NCI-H2196 (cell line): ENCODE measurements around the gene BARX2.

Experiments
- DNase-seq: peaks from one replicate; lab custom pipeline; 2025; ENCODE audit not compliant: unreplicated experiment; lab: John Stamatoyannopoulos, UW

The BARX2 gene

DNA sequence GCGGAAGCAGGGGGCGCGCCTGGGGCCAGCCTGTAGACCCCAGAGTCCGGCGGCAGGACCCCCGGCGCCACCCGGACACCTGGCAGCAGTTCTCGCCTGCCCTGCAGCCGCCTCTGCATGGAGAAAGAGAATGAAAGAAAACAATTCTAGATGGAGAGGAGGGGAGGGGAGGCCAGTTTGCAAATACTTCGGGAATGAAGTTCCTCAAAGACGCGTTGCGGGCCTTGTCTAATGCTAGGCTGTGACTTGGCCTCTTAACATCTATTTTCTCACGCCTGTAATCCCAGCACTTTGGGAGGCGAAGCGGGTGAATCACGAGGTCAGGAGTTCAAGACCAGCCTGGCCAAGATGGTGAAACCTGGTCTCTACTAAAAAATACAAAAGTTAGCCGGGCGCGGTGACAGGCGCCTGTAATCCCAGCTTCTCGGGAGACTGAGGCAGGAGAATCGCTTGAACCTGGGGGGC, 2.1 kb upstream of the BARX2 start:
- DNase-seq: no peak

DNA sequence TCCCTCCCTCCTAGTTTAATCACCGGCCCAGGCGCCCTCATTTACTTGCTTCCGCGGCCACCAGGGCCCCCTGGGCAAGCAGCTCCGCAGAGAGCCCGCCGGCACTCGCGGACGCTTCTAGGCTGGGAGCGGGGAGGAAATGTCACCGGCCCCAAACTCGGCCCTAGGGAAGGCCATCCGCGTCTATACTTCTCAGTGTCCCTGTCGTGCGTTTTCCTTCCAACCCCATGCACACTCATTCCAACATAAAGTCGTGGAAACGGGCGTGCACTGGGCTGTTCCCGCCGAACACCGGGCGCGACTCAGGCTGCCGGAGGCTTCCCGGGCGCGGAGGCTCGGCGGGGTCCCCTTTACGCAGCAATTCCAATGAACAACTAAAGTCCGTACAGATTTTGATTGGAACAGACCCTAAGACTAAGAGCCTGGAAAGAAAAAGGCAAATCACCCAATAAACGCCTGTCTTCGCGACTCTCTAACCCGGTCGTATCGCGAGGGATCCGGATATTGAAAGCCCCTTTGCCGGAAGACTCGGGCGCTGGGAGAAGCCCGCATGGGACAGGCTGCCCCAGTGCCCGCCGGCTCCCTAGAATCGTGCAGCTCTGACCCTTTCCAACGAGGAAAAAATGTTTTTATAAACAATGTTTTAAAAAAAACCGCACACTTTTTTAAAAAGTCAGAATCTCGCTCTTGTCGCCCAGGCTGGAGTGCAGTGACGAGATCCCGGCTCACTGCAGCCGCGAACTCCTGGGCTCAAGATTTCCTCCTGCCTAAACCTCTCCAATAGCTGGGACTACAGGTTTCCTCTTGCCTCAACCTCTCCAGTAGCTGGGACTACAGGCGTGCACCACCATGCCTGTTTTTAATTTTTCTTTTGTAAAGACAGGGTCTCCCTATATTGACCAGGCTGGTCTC, 1.3 kb upstream of the BARX2 start:
- DNase-seq: no peak

DNA sequence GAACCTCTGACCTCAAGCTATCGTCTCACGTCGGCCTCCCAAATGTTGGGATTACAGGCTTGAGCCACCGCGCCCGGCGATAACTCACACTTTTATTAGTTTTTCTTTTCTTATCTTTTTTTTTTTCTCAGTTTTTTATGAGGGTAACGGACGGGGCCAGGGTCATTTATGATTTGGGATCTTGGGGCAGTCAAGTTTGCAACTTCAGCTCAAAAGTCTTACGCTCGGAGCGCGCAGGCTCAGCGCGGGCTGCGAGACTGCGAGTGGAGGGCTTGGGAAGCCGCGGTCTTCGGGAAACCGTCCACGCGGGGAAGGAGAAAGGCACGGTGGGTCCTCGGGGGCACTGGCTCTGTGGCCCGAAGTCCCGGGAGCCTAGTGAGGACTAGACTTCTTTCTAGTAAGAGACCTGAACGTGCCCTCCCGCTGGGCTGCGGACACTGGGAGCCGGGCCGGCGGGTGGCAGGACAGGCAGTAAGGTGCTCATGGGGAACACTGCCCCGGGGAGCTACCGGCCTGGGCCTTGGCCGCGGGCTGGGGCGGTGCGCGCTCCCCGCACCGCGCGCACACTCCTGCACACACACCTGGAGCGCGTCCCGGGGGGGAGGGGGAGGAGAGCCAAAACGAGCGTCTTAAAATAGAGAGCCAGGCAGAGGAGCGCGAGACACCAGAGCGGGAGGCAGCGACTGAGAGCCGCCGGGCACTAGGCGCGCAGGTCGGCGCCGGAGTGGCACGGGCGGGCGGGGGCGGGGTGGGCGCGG, 476 bp upstream of the BARX2 start:
- DNase-seq: peak; percentile 38

DNA sequence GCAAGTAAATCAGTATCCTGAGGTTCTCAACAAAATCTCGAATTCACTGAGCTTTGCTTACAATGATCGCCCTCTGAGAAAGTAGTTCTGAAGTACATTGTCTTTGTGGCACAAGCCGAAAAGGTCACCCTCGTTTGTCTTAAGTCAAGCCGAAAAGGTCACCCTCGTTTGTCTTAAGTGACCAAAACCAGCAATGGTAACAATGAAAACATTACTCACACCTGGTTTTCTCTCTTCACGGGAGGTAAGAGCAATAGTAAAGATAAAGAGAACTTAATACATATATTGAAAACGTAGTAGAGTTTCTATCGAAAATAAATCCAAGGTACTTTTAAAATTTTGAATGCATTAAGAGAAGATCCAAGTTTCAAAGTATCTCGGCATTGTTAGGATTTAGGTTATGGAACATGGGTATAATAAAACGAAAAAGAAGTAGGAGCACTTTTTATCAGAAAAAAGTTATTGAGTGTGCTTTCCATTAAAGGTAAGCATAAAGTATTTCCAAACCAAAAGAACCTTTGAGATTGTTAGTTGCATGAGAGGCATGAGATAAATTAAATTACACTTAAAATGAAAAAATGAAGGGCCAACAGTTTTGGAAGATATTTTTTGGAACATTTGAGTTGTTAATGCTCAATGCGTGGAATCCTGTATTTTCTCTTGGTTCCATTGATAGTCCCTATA, 1.2 kb downstream of the BARX2 start:
- DNase-seq: no peak

DNA sequence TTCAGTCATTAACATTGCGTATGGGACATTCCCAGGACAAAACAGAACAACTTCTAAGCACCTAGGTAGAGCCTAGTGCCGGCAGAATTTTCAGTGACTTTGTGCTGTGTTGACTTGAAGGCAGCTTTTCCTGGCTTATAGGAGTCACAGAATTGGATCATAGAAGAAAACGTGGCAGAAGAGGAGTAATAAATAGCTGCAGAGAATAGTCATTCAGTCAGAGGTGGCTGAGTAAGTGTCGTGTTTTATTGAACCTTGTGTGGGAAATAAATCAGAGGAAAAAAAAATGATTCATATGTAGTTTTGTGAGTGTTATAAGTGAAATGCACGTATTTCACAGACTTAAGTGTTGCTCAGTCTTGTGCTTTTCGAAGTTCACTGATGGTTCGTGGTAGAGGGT, 2.1 kb downstream of the BARX2 start:
- DNase-seq: no peak

DNA sequence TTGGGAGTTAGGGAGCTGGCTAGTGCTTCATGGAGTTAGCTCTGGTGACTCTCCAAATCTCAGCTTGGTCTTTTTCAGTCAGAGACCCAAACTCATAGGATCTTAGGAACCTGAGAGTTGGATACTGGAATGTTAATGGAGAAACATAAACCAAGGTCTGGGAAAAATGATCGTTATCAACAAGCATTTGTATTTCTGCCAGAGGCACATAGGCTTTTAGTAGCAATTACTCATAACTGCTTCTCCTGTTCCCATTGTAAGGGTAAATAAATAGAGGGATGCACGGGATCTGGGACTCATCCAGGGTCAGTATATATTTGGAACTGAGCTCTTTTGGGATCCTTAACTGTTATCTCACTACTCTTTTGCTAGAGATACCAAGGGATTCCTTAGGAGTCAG, 4.8 kb downstream of the BARX2 start:
- no peak for DNase-seq

DNA sequence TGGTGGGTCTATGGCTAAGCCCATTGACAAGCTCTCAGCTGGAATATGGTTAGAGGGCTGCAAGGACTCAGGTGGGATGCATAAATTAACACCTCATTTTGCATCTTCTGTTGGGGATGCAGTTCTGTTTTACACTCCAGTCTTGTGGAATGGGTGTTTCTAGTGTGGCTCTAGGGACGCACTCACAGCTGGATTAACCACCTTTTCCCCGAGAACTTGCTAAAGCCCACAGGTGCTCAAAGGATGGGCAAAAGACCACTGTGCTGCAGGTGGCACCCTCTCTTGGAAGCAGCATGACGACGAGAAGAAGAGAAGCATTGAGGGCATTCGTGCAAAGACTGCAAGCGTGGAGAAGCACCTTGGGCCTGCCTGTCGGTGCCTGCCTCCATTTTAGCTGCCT, 6.9 kb downstream of the BARX2 start:
- no peak for DNase-seq

DNA sequence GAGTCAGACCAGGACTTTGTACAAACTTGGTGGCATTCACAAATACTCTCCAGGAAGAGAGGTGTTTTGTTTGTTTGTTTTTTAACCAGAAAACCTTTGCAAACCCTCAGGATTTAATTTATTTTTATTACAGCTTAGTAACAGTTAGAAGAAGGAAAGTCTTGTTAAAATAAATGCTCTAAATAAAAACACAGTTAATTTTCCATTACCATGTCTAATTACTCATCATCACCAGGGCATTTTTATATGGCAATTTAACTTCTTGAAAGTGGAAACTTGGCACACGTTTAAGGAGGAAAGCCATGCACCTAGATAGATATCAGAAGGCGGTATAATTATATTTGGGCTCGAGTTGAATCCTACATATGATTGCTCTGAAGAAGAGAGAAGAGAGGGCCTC, 7.4 kb downstream of the BARX2 start:
- no peak for DNase-seq

DNA sequence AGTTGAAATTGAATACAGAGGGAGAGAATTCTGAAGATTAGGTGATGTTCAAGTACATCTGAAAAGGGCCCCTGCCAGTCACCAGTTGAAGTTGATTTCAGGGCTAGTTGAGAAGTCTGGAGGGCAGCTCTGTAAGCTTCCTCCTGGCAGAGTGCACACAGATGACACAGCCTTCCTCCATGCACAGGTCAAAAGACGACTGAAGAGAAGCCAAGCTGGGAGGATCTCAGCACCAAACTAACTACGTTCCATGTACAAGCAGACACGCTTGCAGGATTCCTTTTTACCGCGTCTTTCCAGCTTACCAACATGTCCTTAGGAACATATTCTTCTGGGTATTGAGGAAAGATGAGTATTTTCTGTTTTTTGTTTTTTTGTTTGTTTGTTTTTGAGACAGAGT, 7.9 kb downstream of the BARX2 start:
- DNase-seq: no peak

DNA sequence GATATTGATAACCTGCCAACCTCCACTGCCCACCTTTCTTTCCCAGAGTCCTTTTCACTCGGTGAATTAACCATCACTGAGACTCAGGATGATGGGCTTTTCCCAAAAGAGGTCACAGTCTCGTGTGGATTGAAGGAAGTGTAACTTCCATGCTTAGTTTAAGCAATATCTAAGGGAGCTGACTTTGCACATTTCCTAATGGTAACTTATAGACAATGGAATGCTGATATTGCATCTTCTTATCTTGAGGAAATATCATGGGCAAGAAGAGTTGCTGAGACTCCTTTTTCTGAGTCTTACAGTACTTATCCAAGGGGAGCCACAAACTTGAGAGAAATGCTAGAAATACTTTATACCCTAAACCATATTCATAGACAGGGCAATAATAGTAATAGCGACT, 8.8 kb downstream of the BARX2 start:
- no peak for DNase-seq

DNA sequence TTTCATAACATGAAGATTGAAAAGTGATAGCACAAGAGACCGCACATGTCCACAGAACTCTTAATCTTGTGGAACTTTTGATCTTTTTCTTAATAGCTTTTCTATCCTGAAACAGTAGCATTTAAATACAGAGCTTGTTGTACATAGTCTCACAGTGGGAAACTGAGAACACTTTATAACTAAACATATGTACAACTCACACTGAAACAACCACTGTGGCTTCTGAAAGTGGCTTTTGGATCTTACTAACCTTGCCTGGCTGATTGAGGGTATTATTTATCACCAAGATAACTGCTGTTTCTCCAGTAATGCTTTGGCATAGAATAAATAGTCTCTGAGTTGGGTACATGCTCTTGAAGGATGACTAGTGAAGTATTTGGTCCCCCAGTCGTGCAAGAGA, 10.2 kb downstream of the BARX2 start:
- DNase-seq: no peak

DNA sequence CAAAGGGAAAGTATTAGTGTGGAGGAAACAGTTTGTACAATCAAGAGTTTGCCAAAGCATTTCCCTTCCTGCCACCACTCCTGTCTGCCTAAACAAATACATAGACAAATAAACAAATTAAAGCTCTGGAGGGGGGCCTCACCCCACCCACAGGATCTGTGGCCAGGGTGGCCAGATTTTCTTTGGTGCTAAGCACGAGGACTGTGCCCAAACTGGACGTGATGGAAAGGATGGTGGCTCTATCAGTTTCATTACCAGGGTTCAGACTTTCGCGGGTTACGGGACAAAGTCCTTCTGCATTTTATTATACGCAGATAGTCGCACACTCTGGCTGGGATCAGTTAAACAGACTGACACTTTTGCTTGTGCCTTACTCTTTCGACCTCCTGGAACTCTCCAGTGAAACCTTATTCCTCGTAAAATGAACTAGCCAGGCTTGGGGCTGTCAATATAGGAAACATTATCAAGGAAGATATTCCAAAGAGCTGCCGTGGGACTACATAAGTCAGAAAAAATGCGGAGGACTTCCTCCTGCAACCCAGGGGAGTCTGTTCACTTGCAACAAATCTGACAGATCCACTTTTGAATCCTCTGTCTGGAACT, 11.2 kb downstream of the BARX2 start:
- no peak for DNase-seq

DNA sequence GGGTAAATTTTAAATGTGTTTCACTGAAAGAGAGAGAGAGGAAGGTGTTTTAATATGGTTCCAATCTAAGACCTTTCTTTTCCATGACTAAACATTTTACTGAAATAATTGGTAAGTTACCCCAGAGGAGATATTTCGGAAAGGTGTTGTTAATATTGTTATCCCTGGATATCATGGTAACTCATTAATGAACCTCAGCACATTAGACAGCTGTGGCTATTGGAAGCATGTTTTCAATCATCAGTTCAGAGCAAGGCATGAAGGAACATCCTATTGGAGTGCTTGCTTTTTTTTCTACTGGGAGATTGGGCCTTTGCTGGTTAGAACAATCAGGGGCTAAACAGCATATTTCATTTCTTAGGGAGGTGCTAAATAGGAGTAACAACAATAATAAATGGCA, 11.8 kb downstream of the BARX2 start:
- DNase-seq: no peak

DNA sequence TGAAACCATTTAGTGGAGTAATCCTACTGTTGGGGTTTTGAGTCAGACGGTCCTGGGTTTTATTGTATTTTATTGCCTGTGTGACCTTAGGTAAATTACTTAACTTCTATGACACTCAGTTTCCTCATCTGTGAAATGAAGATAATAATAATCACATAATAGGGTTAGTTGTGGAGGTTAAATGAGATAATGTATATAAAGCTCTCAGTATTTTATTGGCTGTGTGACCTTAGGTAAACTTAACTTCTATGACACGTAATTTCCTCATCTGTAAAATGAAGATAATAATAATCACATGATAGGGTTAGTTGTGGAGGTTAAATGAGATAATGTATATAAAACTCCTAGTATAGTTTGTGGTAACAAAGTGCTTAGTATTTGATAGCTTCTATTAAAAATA, 13.2 kb downstream of the BARX2 start:
- DNase-seq: no peak

DNA sequence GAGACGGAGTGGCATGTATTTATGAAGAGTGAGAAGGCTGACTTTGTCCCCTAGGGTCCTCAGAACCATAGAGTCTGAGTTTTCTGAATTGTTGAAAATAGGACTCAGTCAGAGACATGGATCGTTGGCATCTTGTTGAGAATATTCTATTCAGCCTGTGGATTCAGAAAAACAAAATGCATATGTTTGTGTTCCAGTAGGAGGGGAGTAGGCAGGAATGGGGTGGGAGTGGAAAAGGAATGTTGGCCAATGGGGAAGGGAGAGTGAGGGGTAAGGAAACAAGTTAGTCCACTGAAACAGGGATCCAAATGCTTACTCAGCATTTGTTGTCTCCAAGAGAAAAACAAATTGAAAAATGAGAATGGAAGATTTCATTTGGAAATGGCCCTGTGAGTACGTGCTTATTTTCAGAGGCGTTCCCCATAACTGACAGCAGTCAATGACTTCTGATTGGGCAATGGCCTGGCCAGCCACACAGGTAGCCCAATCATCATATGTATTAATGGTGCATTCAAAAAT, 14.7 kb downstream of the BARX2 start:
- DNase-seq: no peak

DNA sequence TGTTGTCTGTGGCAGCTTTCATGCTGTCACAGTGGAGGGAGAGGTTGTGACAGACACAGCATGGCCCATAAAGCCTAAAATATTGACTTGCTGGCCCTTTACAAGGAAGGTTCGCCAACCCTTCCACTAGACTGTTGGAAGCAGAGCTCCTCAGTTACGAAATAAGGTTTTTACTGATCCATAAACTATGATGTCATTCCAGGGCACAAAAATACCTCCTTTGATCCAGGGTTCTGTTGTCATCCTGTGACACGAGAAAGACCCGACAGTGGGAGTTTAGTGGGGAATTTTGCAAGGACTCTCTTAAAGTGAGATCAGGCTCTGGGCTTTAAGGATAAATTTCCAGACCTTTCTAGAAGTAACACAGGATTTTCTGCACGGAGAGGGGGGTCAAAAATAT, 15.7 kb downstream of the BARX2 start:
- no peak for DNase-seq

DNA sequence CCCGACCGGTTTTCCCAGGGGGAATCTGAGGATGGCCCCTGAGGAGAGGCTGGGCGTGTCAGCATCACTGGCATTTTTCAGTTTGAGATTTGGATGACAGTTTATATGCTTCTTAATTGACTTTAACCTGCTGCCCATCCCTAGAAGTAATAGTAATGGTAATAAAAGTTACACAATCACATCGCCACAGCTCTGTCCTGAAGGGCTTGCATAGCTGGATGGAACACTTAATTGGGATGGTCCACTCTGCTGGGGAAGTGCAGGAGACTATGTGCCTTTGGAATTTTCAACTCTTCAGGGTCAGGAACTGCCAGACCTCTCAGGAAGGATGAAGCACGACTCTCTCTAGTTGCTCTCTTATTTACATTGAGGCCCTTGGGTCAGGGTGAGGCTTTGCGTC, 16.2 kb downstream of the BARX2 start:
- DNase-seq: no peak

DNA sequence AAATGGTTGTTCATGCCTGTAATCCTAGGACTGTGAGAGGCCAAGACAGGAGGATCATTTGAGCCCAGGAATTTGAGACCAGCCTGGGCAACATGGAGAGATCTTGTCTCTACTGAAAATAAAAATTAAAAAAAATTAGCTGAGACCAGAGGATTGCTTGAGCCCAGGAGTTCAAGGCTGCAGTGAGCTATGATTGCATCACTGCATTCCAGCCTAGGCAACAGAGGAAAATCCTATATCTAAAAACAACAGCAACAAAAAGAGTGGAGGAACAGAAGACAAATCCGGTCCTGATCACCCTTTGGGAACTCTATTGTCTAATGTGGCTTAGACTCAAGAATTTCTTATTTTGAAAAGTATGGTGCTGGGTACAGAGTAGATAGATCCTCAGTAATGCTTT, 17.3 kb downstream of the BARX2 start:
- no peak for DNase-seq

DNA sequence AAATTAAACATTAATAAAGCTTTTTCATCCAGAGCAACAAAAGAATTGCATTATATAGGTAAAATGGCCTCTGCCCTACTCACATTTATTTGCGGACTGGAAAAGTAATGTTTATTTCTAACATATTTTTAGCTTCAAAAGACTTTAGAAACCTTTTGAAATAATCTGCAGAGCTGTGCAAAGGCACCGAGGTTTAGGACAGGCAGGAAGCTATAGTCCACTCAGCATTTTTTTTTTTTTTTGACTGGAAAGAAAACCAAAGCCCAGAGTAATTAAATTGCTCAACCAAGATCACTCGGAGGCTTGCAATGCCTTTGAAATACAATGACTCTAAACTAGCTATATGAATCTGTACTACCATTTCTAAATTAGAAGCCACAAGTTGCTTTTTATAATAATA, 19.1 kb downstream of the BARX2 start:
- DNase-seq: no peak

DNA sequence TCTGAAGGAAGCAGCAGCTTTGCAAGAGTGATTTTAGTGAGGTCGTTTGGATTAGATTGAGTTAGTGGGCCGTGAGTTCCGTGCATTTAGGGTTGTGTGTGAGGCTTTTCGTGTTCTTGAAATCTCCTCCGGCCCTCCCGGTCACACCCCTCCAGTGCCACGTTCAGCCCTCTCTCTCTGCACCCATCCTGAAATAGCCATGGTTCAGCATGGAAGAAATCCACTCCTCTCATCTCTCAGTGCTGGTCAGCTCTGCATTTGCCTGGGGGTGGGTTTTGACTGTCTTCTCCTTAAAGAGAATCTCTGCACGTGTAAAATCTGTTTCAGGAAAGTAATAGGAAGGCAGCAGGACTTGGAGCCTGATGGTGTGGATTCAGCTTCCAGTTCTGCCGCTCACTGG, 19.8 kb downstream of the BARX2 start:
- no peak for DNase-seq

DNA sequence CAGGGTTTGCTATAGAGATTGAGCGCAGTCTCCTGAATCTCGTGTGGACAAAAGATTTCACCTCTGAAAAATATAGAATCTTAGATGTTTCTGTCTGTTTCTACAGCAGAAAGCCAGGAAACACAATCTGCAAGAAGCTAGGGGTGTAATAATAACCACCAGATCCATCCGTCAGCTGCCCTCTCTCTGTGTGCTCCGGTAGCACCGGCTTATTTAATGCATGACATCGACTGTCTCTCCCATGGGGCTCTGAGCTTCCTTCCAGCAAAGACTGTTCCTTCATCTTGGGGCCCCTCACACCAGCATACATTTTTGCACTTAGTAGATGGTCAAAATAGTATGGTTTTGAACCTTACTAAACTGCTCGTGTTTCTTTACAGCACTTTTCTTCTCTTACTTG, 20.2 kb downstream of the BARX2 start:
- DNase-seq: no peak
